H9 (cell line): Measurements from ENCODE around the gene KRT28. TPM values are rescaled to one million over a fixed set of nuclear protein-coding genes. Genes with fewer than 3 reads are reported as not detected.

Experiments used
- DNase-seq: peaks from one replicate; pipeline ENCODE4 v3.0.0-alpha.2; 2017
- H2AFZ ChIP-seq: one replicate; pipeline ENCODE4 v1.6.1; 2013; ENCODE audit warnings: mild to moderate bottlenecking, low read length, control low read depth, moderate library complexity
- H2AK5ac ChIP-seq: 2 replicates; pipeline ENCODE4 v1.6.1; 2013; ENCODE audit warnings: low read length, control low read depth, mixed read lengths; ENCODE audit not compliant: insufficient read length
- H2BK120ac ChIP-seq: one replicate; pipeline ENCODE4 v1.6.1; 2013; ENCODE audit warnings: low read depth, mild to moderate bottlenecking, low read length, control low read depth, inconsistent platforms; ENCODE audit not compliant: poor library complexity, severe bottlenecking
- H2BK12ac ChIP-seq: 2 replicates; pipeline ENCODE4 v1.6.1; 2013; ENCODE audit warnings: low read length, control low read depth, mixed read lengths, low read depth; ENCODE audit not compliant: insufficient read length
- H2BK15ac ChIP-seq: 2 replicates; pipeline ENCODE4 v1.6.1; 2013; ENCODE audit warnings: low read depth, low read length, control low read depth
- H2BK20ac ChIP-seq: one replicate; pipeline ENCODE4 v1.6.1; 2013; ENCODE audit warnings: low read depth, mild to moderate bottlenecking, low read length, control low read depth, inconsistent platforms; ENCODE audit not compliant: poor library complexity, severe bottlenecking
- H2BK5ac ChIP-seq: 2 replicates; pipeline ENCODE4 v1.6.1; 2013; ENCODE audit warnings: low read length, control low read depth, mixed read lengths; ENCODE audit not compliant: insufficient read length
- H3K14ac ChIP-seq: 2 replicates; pipeline ENCODE4 v1.6.1; 2013; ENCODE audit warnings: low read length, control low read depth; ENCODE audit not compliant: insufficient read depth
- H3K18ac ChIP-seq: 2 replicates; pipeline ENCODE4 v1.6.1; 2013; ENCODE audit warnings: low read depth, mild to moderate bottlenecking, mixed read lengths, low read length, control low read depth; ENCODE audit not compliant: insufficient read length
- H3K23ac ChIP-seq: 2 replicates; pipeline ENCODE4 v1.6.1; 2013; ENCODE audit warnings: low read length, control low read depth, mixed read lengths, low read depth; ENCODE audit not compliant: insufficient read length
- H3K23me2 ChIP-seq: 2 replicates; pipeline ENCODE4 v1.6.1; 2013; ENCODE audit warnings: low read depth, mild to moderate bottlenecking, mixed read lengths, low read length, control low read depth; ENCODE audit not compliant: insufficient read length, poor library complexity, severe bottlenecking
- H3K27ac ChIP-seq: 2 replicates; pipeline ENCODE4 v1.5.1; 2013; ENCODE audit warnings: low read length, control low read depth, mixed read lengths, low read depth; ENCODE audit not compliant: insufficient read length
- H3K27me3 ChIP-seq: 2 replicates; pipeline ENCODE4 v1.6.1; 2013; ENCODE audit warnings: low read length, control low read depth, inconsistent platforms; ENCODE audit not compliant: insufficient read depth
- H3K4ac ChIP-seq: 2 replicates; pipeline ENCODE4 v1.6.1; 2013; ENCODE audit warnings: low read depth, mild to moderate bottlenecking, control low read depth, inconsistent platforms, low read length, moderate library complexity
- H3K4me1 ChIP-seq: 2 replicates; pipeline ENCODE4 v1.6.1; 2013; ENCODE audit warnings: low read length, control low read depth, inconsistent platforms; ENCODE audit not compliant: insufficient read depth
- H3K4me2 ChIP-seq: 2 replicates; pipeline ENCODE4 v1.6.1; 2013; ENCODE audit warnings: low read length, control low read depth, mixed read lengths; ENCODE audit not compliant: insufficient read length, insufficient read depth
- H3K56ac ChIP-seq: 2 replicates; pipeline ENCODE4 v1.6.1; 2013; ENCODE audit warnings: low read depth, mild to moderate bottlenecking, mixed read lengths, low read length, control low read depth; ENCODE audit not compliant: insufficient read length
- H3K79me1 ChIP-seq: 2 replicates; pipeline ENCODE4 v1.6.1; 2013; ENCODE audit warnings: low read depth, mild to moderate bottlenecking, moderate library complexity, low read length, control low read depth, inconsistent platforms; ENCODE audit not compliant: insufficient read depth, poor library complexity, severe bottlenecking
- H3K79me2 ChIP-seq: 2 replicates; pipeline ENCODE4 v1.6.1; 2013; ENCODE audit warnings: low read length, control low read depth, inconsistent platforms; ENCODE audit not compliant: insufficient read depth
- H3K9ac ChIP-seq: 2 replicates; pipeline ENCODE4 v1.6.1; 2013; ENCODE audit warnings: low read length, control low read depth, mixed read lengths; ENCODE audit not compliant: insufficient read length; ENCODE audit errors: extremely low read depth
- H3K9me3 ChIP-seq: one replicate; pipeline ENCODE4 v1.6.1; 2013; ENCODE audit warnings: low read depth, low read length, inconsistent platforms; ENCODE audit not compliant: control insufficient read depth
- H3T11ph ChIP-seq: one replicate; pipeline ENCODE4 v1.6.1; 2013; ENCODE audit warnings: mild to moderate bottlenecking, low read length, control low read depth, inconsistent platforms
- H4K20me1 ChIP-seq: one replicate; pipeline ENCODE4 v1.6.1; 2013; ENCODE audit not compliant: control insufficient read depth, insufficient read length, insufficient read depth
- H4K5ac ChIP-seq: 2 replicates; pipeline ENCODE4 v1.6.1; 2013; ENCODE audit warnings: low read depth, mild to moderate bottlenecking, mixed read lengths, low read length, control low read depth; ENCODE audit not compliant: insufficient read length
- H4K8ac ChIP-seq: replicated peaks from 2 replicates; pipeline ENCODE4 v1.6.1; 2013; ENCODE audit warnings: low read length, control low read depth, mixed read lengths, low read depth; ENCODE audit not compliant: insufficient read length
- H4K91ac ChIP-seq: 2 replicates; pipeline ENCODE4 v1.6.1; 2013; ENCODE audit warnings: low read depth, mild to moderate bottlenecking, moderate library complexity, mixed read lengths, low read length, control low read depth; ENCODE audit not compliant: insufficient read length
- H3K27ac Mint-ChIP-seq, 3 experiments: 2 replicates in 2 of 3; 3 replicates in 1 of 3; pipeline ENCODE4 v1.8.0; 2020 to 2021; ENCODE audit warnings: mixed read lengths in 3 of 3, mild to moderate bottlenecking in 1 of 3, moderate library complexity in 1 of 3
- H3K27me3 Mint-ChIP-seq: 2 replicates; pipeline ENCODE4 v1.8.0; 2021; ENCODE audit warnings: low read depth, mild to moderate bottlenecking, moderate library complexity, mixed read lengths
- H3K36me3 Mint-ChIP-seq, 3 experiments: 2 replicates in 2 of 3; 3 replicates in 1 of 3; pipeline ENCODE4 v1.8.0; 2020 to 2021; ENCODE audit warnings: low read depth in 3 of 3, mixed read lengths in 3 of 3; ENCODE audit not compliant: insufficient read depth in 1 of 3
- H3K4me1 Mint-ChIP-seq, 2 experiments: 2 replicates each; pipeline ENCODE4 v1.8.0; 2020; ENCODE audit warnings: mixed read lengths in 2 of 2
- H3K4me3 Mint-ChIP-seq, 2 experiments: 2 replicates in 1 of 2; 3 replicates in 1 of 2; pipeline ENCODE4 v1.8.0; 2020 to 2021; ENCODE audit warnings: mild to moderate bottlenecking in 2 of 2, mixed read lengths in 2 of 2, moderate library complexity in 1 of 2
- H3K9me3 Mint-ChIP-seq, 2 experiments: 2 replicates in 1 of 2; 3 replicates in 1 of 2; pipeline ENCODE4 v1.8.0; 2020; ENCODE audit warnings: mild to moderate bottlenecking in 2 of 2, mixed read lengths in 2 of 2, moderate library complexity in 1 of 2
- WGBS: extraction: QIAGEN DNeasy Blood & Tissue Kit; methylation state at CpG from one replicate; pipeline ENCODE4 v1.1.7; 2013; ENCODE audit warnings: missing lambda C conversion rate, low lambda C conversion rate, mixed read lengths; ENCODE audit not compliant: insufficient read length; ENCODE audit errors: extremely low coverage; 5-methylcytosine and 5-hydroxymethylcytosine counted together
- total RNA-seq: library from RNA; stranded (reverse); gene quantifications from 2 replicates; pipeline ENCODE4 v1.2.1, GENCODE V29; 2021
- TF ChIP-seq, protein P1 (sequence below): fragments of 200-600 bp; sonication (generic); conservative IDR thresholded peaks from 3 replicates; pipeline ENCODE4 v1.8.0; 2021; ENCODE audit warnings: antibody characterized with exemption, mild to moderate bottlenecking

The KRT28 gene
- total RNA-seq, 1 experiment from 2014 or later, result not detected

DNA sequence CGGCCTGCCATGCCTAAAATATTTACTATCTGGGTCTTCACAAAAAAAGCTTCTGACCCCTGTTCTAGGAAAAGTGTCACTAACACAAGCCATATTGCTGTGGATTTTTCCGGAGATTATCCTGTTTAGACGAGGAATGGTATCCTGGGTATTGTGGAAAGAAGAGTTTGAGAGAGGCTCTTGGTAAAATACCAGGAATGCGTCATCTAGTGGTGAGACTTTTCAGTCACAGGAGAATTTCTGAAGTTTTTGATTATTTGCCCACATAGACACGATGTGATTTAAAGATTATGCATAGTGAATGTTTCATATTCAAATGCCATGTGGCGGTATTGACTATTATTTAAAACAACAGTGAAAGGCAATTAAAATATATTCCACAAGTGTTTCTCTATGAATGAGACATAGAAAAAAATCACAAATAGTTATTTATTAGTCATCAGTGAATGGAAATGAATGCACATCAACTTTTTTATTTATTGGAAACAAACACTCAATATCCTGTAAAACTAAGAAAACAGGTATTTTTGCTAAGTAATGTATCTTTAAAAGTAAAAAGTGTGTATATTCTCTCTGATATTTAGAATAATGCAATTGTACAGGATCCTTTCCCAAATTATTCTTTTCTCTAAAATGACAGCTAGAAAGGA lies 7.8 kb downstream of the KRT28 start:
- no peak overlapping the region for H3K4ac ChIP-seq
- Mint-ChIP-seq H3K4me3 (no peak overlapping the region), H3K9me3 (no peaks in the 10 kb centered on the region), H3K4me1 (no peaks in the 10 kb centered on the region; a peak in 1 of 4 replicates), H3K27ac (no peak overlapping the region), H3K27me3 (peaks cover 16% of the 10 kb centered on the region), H3K36me3 (no peaks in the 10 kb centered on the region)
- H3K4me2 ChIP-seq, result no peak overlapping the region
- H4K8ac ChIP-seq, result no peak overlapping the region
- H4K20me1 ChIP-seq, result no peaks in the 10 kb centered on the region
- H2AFZ ChIP-seq, result no peak overlapping the region
- H2BK5ac ChIP-seq, result no peak overlapping the region
- H3K4me1 ChIP-seq, result no peaks in the 10 kb centered on the region
- no peaks in the 10 kb centered on the region for H3K79me1 ChIP-seq
- H2BK20ac ChIP-seq, result no peak overlapping the region
- no peak overlapping the region for H2AK5ac ChIP-seq
- H3K79me2 ChIP-seq, result no peaks in the 10 kb centered on the region
- H2BK120ac ChIP-seq, result no peak overlapping the region
- H3K23ac ChIP-seq, result no peak overlapping the region
- no peak overlapping the region for H3K9ac ChIP-seq
- H2BK12ac ChIP-seq, result no peak overlapping the region
- no peak for DNase-seq
- H3K14ac ChIP-seq, result no peak overlapping the region
- no peak overlapping the region for H2BK15ac ChIP-seq
- H4K5ac ChIP-seq, result no peak overlapping the region
- no CpG with 5 or more reads among the region's 6 CpGs for WGBS
- TF ChIP-seq, protein P1, sequence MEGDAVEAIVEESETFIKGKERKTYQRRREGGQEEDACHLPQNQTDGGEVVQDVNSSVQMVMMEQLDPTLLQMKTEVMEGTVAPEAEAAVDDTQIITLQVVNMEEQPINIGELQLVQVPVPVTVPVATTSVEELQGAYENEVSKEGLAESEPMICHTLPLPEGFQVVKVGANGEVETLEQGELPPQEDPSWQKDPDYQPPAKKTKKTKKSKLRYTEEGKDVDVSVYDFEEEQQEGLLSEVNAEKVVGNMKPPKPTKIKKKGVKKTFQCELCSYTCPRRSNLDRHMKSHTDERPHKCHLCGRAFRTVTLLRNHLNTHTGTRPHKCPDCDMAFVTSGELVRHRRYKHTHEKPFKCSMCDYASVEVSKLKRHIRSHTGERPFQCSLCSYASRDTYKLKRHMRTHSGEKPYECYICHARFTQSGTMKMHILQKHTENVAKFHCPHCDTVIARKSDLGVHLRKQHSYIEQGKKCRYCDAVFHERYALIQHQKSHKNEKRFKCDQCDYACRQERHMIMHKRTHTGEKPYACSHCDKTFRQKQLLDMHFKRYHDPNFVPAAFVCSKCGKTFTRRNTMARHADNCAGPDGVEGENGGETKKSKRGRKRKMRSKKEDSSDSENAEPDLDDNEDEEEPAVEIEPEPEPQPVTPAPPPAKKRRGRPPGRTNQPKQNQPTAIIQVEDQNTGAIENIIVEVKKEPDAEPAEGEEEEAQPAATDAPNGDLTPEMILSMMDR, result peak; percentile 77
- H3T11ph ChIP-seq, result no peak overlapping the region
- H4K91ac ChIP-seq, result no peak overlapping the region
- H3K23me2 ChIP-seq, result no peaks in the 10 kb centered on the region
- no peak overlapping the region for H3K27ac ChIP-seq
- H3K56ac ChIP-seq, result no peak overlapping the region
- H3K27me3 ChIP-seq, result no peaks in the 10 kb centered on the region
- no peak overlapping the region for H3K18ac ChIP-seq
- H3K9me3 ChIP-seq, result no peaks in the 10 kb centered on the region
